ENCODE measurements around the gene GMDS.

- no peak for TF ChIP-seq EZH2 (IDR thresholded peaks at IDR 0.05; ENCODE audit: borderline replicate concordance, low read length)
- no peak for TF ChIP-seq CTCF (conservative IDR thresholded peaks at IDR 0.05 in 1 of 2, IDR thresholded peaks at IDR 0.05 in 1 of 2; ENCODE audit: extremely low read depth in 1 of 2, insufficient read depth in 1 of 2, low read depth in 1 of 2, low read length in 2 of 2)
Measured at GRCh38 chr6:1615151-1615852, 630.1 kb downstream of the GMDS start.
